HCT116 (cell line): ENCODE results near the gene CYP4F3. TPM values are rescaled to one million over a fixed set of nuclear protein-coding genes. Genes with fewer than 3 reads are reported as not detected.

Source experiments
- ATAC-seq: fragments of 200-7000 bp; cut with Tn5 transposase; 2 replicates; pipeline ENCODE4 v1.9.1; 2020; ENCODE audit warnings: mild to moderate bottlenecking, moderate library complexity
- BruUV-seq: library from RNA; stranded (reverse); fragments of 400-500 nt; replicated peaks from 2 replicates; lab custom pipeline; 2021; lab: Mats Ljungman, UMichigan
- CTCF ChIA-PET: fragments of 300-600 bp; sonication (Branson Sonifier 250); formaldehyde crosslinking; loops from one replicate; lab custom pipeline; 2021; ENCODE audit warnings: antibody characterized with exemption; lab: Charles Lee
- POLR2A ChIA-PET: fragments of 300-600, 350-600 bp; sonication (Branson Sonifier 250); formaldehyde crosslinking; loops from one replicate; lab custom pipeline; 2021; ENCODE audit warnings: antibody characterized with exemption; lab: Charles Lee
- RAD21 ChIA-PET, 2 experiments: fragments of 300-600 bp; sonication (Branson Sonifier 250); formaldehyde crosslinking; loops; one replicate each; lab custom pipeline; 2023; ENCODE audit warnings: low total read pairs in 2 of 2; ENCODE audit not compliant: uncharacterized antibody in 2 of 2, unreplicated experiment in 2 of 2, low non-redundant PET in 1 of 2; lab: Charles Lee
- DNase-seq: peaks from one replicate; pipeline ENCODE4 v3.0.0-alpha.2; 2010; ENCODE audit warnings: low read depth, low spot score
- H2AFZ ChIP-seq: fragments of 200-600 bp; shearing (Covaris generic), sonication (generic); 2 replicates; pipeline ENCODE4 v1.6.1; 2017; ENCODE audit warnings: low read depth, mixed run types, mixed read lengths, antibody characterized with exemption, low read length; ENCODE audit not compliant: poor library complexity, severe bottlenecking
- H3K27ac ChIP-seq: 2 replicates; pipeline ENCODE4 v1.5.1; 2012; ENCODE audit warnings: low read depth, low read length
- H3K27me3 ChIP-seq: fragments of 200-600 bp; sonication (generic); 2 replicates; pipeline ENCODE4 v1.6.1; 2016; ENCODE audit warnings: mixed run types, low read length, mixed read lengths; ENCODE audit not compliant: insufficient read depth
- H3K36me3 ChIP-seq, 2 experiments: fragments of 200-500 bp in 1 of 2; fragments of 200-600 bp in 1 of 2; sonication (Bioruptor generic) in 1 of 2; sonication (generic) in 1 of 2; 2 replicates each; pipeline versions ENCODE4 v1.5.1 to v1.6.1; 2014 to 2016; ENCODE audit warnings: low read length in 2 of 2, inconsistent platforms in 1 of 2, mixed read lengths in 1 of 2, mixed run types in 1 of 2; ENCODE audit not compliant: insufficient read depth in 2 of 2, control insufficient read depth in 1 of 2
- H3K4me1 ChIP-seq, 2 experiments: fragments of 200-600 bp in 1 of 2; sonication (generic) in 1 of 2; 2 replicates each; pipeline versions ENCODE4 v1.5.1 to v1.6.1; 2012 to 2017; ENCODE audit warnings: low read length in 2 of 2, inconsistent platforms in 1 of 2, mild to moderate bottlenecking in 1 of 2, mixed read lengths in 1 of 2, mixed run types in 1 of 2, moderate library complexity in 1 of 2; ENCODE audit not compliant: insufficient read depth in 2 of 2, control insufficient read depth in 1 of 2
- H3K4me2 ChIP-seq: fragments of 200-600 bp; sonication (generic); 2 replicates; pipeline ENCODE4 v1.6.1; 2017; ENCODE audit warnings: mixed run types, low read length, mixed read lengths
- H3K4me3 ChIP-seq, 2 experiments: fragments of 200-600 bp in 1 of 2; sonication (generic) in 1 of 2; replicated peaks in 1 of 2; 2 replicates each; pipeline ENCODE4 v1.5.1; 2011 to 2016; ENCODE audit warnings: low read length in 2 of 2, control low read depth in 1 of 2, low read depth in 1 of 2, mild to moderate bottlenecking in 1 of 2, mixed read lengths in 1 of 2, mixed run types in 1 of 2
- H3K79me2 ChIP-seq: fragments of 200-600 bp; sonication (generic); 2 replicates; pipeline ENCODE4 v1.6.1; 2017; ENCODE audit warnings: mild to moderate bottlenecking, mixed run types, low read length, moderate library complexity, mixed read lengths; ENCODE audit not compliant: insufficient read depth
- H3K9ac ChIP-seq: fragments of 200-600 bp; sonication (generic); 2 replicates; pipeline ENCODE4 v1.6.1; 2016; ENCODE audit warnings: low read length, mixed read lengths
- H3K9me2 ChIP-seq: fragments of 200-600 bp; sonication (generic), shearing (Covaris generic); 2 replicates; pipeline ENCODE4 v1.6.1; 2017; ENCODE audit warnings: mixed run types, mild to moderate bottlenecking, moderate library complexity; ENCODE audit not compliant: insufficient read depth
- H3K9me3 ChIP-seq, 2 experiments: fragments of 200-500 bp in 1 of 2; fragments of 200-600 bp in 1 of 2; sonication (Bioruptor generic) in 1 of 2; sonication (generic) in 1 of 2; 2 replicates each; pipeline ENCODE4 v1.6.1; 2014 to 2017; ENCODE audit warnings: low read length in 2 of 2, mixed read lengths in 2 of 2, inconsistent platforms in 1 of 2, low read depth in 1 of 2, mild to moderate bottlenecking in 1 of 2, mixed run types in 1 of 2, moderate library complexity in 1 of 2; ENCODE audit not compliant: control insufficient read depth in 1 of 2, insufficient read depth in 1 of 2
- H4K20me1 ChIP-seq: fragments of 200-600 bp; sonication (generic), shearing (Covaris generic); 2 replicates; pipeline ENCODE4 v1.6.1; 2017; ENCODE audit warnings: mixed run types, mild to moderate bottlenecking, moderate library complexity; ENCODE audit not compliant: insufficient read depth
- CBX3 ChIP-seq: IDR thresholded peaks from 2 replicates; pipeline ENCODE4 v1.6.1; 2012; ENCODE audit warnings: low read depth
- ELF1 ChIP-seq: IDR thresholded peaks from 2 replicates; pipeline ENCODE4 v1.6.1; 2012; ENCODE audit warnings: low read depth, borderline replicate concordance
- EZH2 ChIP-seq: fragments of 200-600 bp; sonication (generic); IDR thresholded peaks from 2 replicates; pipeline ENCODE4 v1.6.1; 2017; ENCODE audit warnings: antibody characterized with exemption, mixed run types
- EZH2phosphoT487 ChIP-seq: fragments of 200-600 bp; IDR thresholded peaks from 2 replicates; pipeline ENCODE4 v1.6.1; 2018; ENCODE audit warnings: antibody characterized with exemption, borderline replicate concordance
- FOSL1 ChIP-seq: IDR thresholded peaks from 2 replicates; pipeline ENCODE4 v1.6.1; 2012; ENCODE audit warnings: low read depth
- JUND ChIP-seq: IDR thresholded peaks from 2 replicates; pipeline ENCODE4 v1.6.1; 2012
- POLR2AphosphoS5 ChIP-seq: IDR thresholded peaks from 2 replicates; pipeline ENCODE4 v1.6.1; 2011; ENCODE audit warnings: mild to moderate bottlenecking, low read depth, low read length, moderate library complexity
- RAD21 ChIP-seq: IDR thresholded peaks from 2 replicates; pipeline ENCODE4 v1.6.1; 2012; ENCODE audit warnings: low read depth, mild to moderate bottlenecking
- SIN3A ChIP-seq: IDR thresholded peaks from 2 replicates; pipeline ENCODE4 v1.6.1; 2012; ENCODE audit warnings: low read depth
- SP1 ChIP-seq: IDR thresholded peaks from 2 replicates; pipeline ENCODE4 v1.6.1; 2012; ENCODE audit warnings: low read depth
- SRF ChIP-seq: IDR thresholded peaks from 2 replicates; pipeline ENCODE4 v1.6.1; 2012; ENCODE audit warnings: low read depth
- TCF7L2 ChIP-seq: IDR thresholded peaks from 2 replicates; pipeline ENCODE4 v1.7.0; 2011; ENCODE audit warnings: borderline replicate concordance, inconsistent platforms; ENCODE audit not compliant: insufficient read depth, insufficient read length; ENCODE audit errors: extremely low read depth
- YY1 ChIP-seq: IDR thresholded peaks from 2 replicates; pipeline ENCODE4 v1.6.1; 2011; ENCODE audit warnings: low read length, low read depth, moderate library complexity, mild to moderate bottlenecking; ENCODE audit not compliant: insufficient replicate concordance; ENCODE audit errors: extremely low read depth
- ZFX ChIP-seq: fragments of 450-650 bp; IDR thresholded peaks from 2 replicates; pipeline ENCODE4 v1.6.1; 2017
- ZNF274 ChIP-seq: fragments of 200-500 bp; sonication (Bioruptor generic); IDR thresholded peaks from 2 replicates; pipeline ENCODE4 v1.6.1; 2014; ENCODE audit warnings: mild to moderate bottlenecking, low read depth, low read length, inconsistent platforms
- intact Hi-C: fragments of 100-400 bp; cut with micrococcal nuclease; formaldehyde crosslinking; loops from 2 replicates; pipeline ENCODE4 v1.10.0; 2022
- total RNA-seq: library from RNA; stranded (reverse); gene quantifications from one replicate; pipeline ENCODE4 v1.2.1, GENCODE V29; 2021; ENCODE audit not compliant: unreplicated experiment
- TF ChIP-seq, protein P1 (sequence below): IDR thresholded peaks from 2 replicates; pipeline ENCODE4 v1.6.1; 2012
- TF ChIP-seq, protein P2 (sequence below), 3 experiments: fragments of 200-600 bp in 1 of 3; sonication (generic) in 1 of 3; IDR thresholded peaks in 2 of 3; conservative IDR thresholded peaks in 1 of 3; 2 replicates each; pipeline ENCODE4 v1.5.1; 2012 to 2017; ENCODE audit warnings: low read depth in 2 of 3, low read length in 2 of 3, antibody characterized with exemption in 1 of 3, borderline replicate concordance in 1 of 3, control low read depth in 1 of 3, mild to moderate bottlenecking in 1 of 3, mixed read lengths in 1 of 3, mixed run types in 1 of 3, moderate library complexity in 1 of 3; ENCODE audit not compliant: insufficient read depth in 1 of 3
- TF ChIP-seq, protein P3 (sequence below): IDR thresholded peaks from 2 replicates; pipeline ENCODE4 v1.6.1; 2012

The CYP4F3 gene
- total RNA-seq, 1 experiment from 2014 or later: 3.6 TPM

DNA sequence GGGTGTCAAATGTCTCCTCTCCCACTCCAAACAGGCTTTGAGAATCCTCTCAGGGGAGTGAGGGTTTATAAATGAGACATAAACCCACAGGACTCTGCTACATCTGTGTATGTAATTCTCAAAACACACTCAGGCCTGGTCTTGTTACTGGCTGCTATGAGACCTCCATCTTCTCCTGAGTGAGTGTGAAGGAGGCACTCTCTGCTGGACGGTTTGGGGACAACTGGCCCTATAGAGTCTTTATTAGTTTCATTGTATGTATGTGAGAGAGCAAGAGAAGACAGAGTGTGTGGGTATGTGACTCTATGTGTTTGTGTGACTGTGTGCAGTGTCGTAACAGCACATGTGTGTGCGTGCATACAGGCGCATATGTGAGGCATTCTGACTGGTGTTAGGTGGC lies 22.6 kb downstream of the CYP4F3 start:
- ChIA-PET POLR2A (no interaction called here), RAD21 (no interaction called here)
- ATAC-seq: no peak

More for the DNA sequence above, 22.6 kb downstream of the CYP4F3 start:
- no peaks in the 10 kb centered on the region for H3K9me2 ChIP-seq
- H3K4me1 ChIP-seq: no peaks in the 10 kb centered on the region
- no peaks in the 10 kb centered on the region for H3K9me3 ChIP-seq
- DNase-seq: no peak
- peaks cover 10% of the 10 kb centered on the region; the same call in 1 of the 2 replicates for H3K27me3 ChIP-seq
- no peak overlapping the region for H3K4me2 ChIP-seq
- BruUV-seq: no TSS peak
- H3K79me2 ChIP-seq: no peaks in the 10 kb centered on the region
- no peak overlapping the region for H3K9ac ChIP-seq
- no peak for TF ChIP-seq EZH2phosphoT487
- TF ChIP-seq YY1: no peak
- no peak for TF ChIP-seq SP1
- no peak for TF ChIP-seq SRF
- TF ChIP-seq POLR2AphosphoS5: no peak
- TF ChIP-seq JUND: no peak
- no peak for TF ChIP-seq EZH2
- TF ChIP-seq CBX3: no peak
- TF ChIP-seq, protein P1, sequence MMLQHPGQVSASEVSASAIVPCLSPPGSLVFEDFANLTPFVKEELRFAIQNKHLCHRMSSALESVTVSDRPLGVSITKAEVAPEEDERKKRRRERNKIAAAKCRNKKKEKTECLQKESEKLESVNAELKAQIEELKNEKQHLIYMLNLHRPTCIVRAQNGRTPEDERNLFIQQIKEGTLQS: no peak
- no peak for TF ChIP-seq ZNF274
- TF ChIP-seq ZFX: no peak
- TF ChIP-seq ELF1: no peak
- no peak for TF ChIP-seq TCF7L2
- no peak for TF ChIP-seq RAD21
- TF ChIP-seq SIN3A: no peak
- TF ChIP-seq, protein P2, sequence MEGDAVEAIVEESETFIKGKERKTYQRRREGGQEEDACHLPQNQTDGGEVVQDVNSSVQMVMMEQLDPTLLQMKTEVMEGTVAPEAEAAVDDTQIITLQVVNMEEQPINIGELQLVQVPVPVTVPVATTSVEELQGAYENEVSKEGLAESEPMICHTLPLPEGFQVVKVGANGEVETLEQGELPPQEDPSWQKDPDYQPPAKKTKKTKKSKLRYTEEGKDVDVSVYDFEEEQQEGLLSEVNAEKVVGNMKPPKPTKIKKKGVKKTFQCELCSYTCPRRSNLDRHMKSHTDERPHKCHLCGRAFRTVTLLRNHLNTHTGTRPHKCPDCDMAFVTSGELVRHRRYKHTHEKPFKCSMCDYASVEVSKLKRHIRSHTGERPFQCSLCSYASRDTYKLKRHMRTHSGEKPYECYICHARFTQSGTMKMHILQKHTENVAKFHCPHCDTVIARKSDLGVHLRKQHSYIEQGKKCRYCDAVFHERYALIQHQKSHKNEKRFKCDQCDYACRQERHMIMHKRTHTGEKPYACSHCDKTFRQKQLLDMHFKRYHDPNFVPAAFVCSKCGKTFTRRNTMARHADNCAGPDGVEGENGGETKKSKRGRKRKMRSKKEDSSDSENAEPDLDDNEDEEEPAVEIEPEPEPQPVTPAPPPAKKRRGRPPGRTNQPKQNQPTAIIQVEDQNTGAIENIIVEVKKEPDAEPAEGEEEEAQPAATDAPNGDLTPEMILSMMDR (IDR thresholded peaks at IDR 0.05 in 2 of 3, conservative IDR thresholded peaks at IDR 0.05 in 1 of 3; ENCODE audit: borderline replicate concordance in 1 of 3, insufficient read depth in 1 of 3, low read depth in 2 of 3, low read length in 2 of 3): no peak
- TF ChIP-seq FOSL1: no peak
- TF ChIP-seq, protein P3, sequence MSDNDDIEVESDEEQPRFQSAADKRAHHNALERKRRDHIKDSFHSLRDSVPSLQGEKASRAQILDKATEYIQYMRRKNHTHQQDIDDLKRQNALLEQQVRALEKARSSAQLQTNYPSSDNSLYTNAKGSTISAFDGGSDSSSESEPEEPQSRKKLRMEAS: no peak
- TF ChIP-seq, all 23 proteins: peak for 0
- Histone ChIP-seq H2AFZ (no peak overlapping the region), H3K36me3 (no peaks in the 10 kb centered on the region), H3K27ac (no peak overlapping the region), H3K4me3 (no peak overlapping the region), H4K20me1 (no peaks in the 10 kb centered on the region)
- CTCF ChIA-PET: no interaction called here
- intact Hi-C loops: no loop called here
